GM21529 (cell line): ENCODE data around the gene ZNF277.

ENCODE experiments used
- ATAC-seq: cut with Tn5 transposase; IDR thresholded peaks from one replicate; pipeline ENCODE4 v1.9.1; 2021; ENCODE audit not compliant: unreplicated experiment

Gene ZNF277, protein sequence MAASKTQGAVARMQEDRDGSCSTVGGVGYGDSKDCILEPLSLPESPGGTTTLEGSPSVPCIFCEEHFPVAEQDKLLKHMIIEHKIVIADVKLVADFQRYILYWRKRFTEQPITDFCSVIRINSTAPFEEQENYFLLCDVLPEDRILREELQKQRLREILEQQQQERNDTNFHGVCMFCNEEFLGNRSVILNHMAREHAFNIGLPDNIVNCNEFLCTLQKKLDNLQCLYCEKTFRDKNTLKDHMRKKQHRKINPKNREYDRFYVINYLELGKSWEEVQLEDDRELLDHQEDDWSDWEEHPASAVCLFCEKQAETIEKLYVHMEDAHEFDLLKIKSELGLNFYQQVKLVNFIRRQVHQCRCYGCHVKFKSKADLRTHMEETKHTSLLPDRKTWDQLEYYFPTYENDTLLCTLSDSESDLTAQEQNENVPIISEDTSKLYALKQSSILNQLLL

DNA sequence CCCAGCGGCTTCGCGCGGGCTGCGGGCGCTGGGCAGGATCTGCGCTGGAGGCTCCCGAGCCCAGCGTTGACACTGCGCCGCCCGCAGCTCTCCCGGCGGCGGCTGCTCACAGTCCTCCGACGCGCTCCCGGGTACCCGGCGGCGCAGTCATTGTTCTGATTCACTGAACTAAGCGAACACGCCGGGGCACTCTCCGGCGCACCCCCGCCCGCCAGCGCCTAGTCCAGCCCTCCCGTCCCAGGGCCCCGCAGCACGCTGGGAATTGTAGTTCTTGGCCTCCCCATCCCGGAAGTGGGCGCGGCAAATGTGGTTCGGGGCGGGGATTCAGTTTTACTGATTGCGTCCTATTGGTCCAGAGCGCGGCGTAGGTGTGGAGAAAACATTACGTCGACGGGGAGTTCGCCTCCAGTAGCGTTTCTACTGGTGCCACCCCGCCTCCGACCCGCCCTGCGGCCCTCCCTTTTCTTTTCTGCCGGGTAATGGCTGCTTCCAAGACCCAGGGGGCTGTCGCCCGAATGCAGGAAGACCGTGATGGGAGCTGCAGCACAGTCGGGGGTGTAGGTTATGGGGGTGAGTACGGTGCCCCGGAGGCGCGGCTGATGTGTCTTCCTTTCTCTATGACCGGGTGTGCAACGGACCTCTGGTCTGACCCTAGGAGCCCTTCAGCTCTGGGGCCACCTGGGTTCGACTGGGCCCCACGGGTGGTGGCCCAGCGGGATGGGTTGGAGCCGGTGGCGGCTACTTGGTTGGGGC, at the start of gene ZNF277, which contains the start of gene DOCK4:
ZNF277 (plus strand) TSS at position 458 of the 753 bp plus-strand sequence; CDS start at position 480, 22 bp downstream.
DOCK4 (minus strand) TSS at position 162 of the 753 bp plus-strand sequence. CDS start 261 bp downstream, outside the sequence.
- ATAC-seq: peak; percentile 92

DNA sequence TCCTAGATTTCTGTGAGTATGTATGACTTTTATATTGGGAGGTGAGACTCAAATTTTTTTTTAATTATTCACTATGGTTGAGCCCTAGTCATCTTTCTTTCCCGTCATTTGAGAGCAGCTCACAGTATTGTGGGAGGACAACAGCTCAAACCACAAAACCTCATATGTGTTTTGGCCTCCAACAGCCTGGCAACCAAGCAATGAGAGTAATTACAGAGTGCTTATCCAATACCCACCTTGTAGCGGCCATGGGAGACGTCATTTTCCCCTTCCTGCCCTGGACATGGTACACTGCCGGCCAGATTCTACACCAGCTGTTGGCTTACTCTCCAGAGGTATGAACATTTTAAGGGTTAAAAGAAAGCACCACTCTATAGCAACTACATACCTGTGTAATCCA, 49.4 kb upstream of the ZNF277 start:
- ATAC-seq: no peak

DNA sequence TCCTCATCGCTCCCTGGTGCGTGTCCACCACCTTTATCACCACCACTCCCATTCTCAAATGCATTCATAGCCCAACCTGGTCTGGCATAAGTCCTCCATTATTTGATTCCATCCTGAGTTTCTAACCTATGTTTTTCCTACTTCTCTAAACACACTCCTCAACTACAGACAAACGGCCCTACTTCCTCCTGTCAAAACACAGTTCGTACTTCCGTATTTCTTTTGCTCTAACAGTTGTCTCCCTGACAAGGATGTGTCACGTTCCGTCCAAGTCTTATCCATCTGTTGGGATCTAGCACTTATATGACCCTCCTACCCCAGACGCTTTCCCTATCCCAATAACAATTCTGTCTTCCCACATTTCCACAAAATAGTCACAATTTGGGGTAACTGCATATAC, 47.1 kb upstream of the ZNF277 start:
- ATAC-seq: no peak

DNA sequence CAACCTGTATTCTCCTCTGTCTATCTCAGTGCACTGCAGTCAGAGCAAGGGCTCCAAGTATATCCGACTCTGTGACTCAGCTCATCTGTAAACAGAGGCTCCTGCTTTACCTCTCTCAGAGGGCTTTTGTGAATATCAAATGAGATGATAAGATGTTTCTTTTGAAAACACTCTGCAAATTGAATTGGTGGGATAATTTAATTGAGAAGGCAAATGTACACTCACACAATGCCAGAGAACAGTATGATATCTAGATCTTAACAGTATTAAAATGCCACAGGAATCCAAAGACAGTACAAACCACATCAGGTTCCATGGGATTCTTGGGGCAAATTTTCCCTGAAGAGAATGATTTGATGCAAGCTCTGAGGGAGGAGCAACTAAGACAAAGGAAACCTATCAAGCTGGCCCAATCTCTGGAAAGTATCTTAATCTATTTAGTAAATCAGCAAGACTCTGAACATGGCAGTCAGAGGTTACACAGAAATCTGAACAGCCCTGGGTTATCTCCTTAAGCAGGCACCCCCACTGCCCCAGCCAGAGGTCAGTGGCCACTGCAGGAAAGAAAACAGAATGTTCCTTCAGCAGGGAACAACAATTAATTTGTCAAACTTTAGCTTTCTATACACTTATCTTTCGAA, 46.2 kb upstream of the ZNF277 start:
- no peak for ATAC-seq

DNA sequence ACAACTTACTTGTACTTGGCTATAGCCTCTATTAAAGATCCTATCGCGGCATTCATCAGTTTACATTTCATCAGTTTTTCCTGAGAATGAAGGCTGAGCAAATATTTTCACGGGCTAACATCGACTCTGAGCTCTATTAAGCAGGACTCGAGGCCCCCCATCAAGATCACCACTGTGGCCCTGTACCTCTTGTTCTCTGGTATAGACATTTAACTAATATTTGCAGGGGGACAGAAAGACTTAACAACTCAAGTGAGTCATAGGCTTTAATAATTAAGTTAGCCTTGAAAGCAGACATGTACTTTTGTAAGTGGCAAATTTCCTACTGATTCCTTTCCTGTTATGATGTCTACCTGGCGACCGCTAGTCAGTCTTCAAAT, 45.7 kb upstream of the ZNF277 start:
- ATAC-seq: no peak

DNA sequence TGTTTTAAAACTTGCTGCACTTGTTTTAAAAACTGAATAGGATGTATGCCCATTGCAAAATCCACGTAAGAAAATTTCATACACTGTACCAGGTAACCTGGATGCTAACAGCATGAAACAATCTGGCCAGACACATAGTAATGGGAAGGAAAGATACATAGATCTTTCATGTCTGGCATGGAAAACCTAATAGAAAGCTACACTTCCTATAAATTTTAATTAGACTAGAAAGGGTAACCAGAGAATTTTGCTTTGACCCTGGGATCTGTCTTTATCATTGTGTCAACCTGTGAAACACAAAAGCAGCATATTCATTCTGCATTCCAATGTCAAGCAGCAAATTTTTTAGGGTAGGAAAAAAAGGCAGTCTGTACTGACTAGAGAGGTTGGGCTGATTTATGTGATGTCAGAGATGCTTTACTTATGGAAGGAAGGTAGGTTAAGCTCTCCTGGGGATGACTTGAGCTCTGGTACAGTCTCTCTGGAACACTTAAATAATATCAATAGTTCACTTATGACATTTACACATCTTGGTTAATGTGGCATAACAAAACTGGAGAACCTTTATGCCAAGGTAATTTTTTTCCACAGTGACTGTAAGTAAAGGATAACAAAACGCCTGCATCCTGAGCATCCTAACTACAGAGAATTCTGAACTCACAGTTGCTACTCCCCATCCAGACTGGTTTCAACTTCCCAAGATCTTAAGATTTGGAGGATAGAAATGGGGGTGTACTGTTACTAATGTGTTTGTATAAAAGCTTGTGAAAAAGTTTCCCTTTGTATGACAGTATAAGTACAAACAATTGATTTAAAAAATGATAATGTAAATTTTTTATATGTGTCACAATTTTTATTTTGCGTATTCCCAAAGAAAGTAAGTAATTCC, 45.0 kb upstream of the ZNF277 start:
- ATAC-seq: no peak

DNA sequence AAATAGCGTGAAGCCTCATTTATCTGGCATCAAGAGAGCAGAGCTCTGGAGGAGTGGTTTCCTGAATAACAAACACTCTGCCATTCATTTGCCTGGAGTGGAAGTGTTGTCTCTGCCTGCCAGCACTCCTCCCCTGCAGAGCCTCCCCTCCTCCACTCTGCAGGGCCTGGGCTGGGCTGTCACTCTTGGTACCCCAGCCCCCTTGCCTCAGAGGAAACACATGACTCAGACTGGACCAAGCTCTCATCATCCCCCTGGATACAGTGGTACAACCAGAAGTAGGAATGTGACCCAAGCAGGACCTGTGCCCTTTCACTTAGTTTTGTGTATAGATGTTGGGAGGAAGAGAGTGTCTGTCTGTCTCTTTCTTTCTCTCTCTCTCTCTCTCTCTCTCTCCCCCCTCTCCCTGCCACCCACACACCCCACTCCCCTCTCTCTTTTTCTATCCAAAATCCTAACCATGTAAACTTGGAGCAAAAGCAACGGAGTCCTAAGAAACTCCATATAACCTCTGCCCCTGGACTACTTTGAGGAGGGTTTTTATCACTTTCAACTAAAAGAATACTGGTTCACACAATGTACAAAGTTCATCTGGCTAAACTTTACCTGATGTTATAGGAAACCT, 44.2 kb upstream of the ZNF277 start:
- ATAC-seq: no peak

DNA sequence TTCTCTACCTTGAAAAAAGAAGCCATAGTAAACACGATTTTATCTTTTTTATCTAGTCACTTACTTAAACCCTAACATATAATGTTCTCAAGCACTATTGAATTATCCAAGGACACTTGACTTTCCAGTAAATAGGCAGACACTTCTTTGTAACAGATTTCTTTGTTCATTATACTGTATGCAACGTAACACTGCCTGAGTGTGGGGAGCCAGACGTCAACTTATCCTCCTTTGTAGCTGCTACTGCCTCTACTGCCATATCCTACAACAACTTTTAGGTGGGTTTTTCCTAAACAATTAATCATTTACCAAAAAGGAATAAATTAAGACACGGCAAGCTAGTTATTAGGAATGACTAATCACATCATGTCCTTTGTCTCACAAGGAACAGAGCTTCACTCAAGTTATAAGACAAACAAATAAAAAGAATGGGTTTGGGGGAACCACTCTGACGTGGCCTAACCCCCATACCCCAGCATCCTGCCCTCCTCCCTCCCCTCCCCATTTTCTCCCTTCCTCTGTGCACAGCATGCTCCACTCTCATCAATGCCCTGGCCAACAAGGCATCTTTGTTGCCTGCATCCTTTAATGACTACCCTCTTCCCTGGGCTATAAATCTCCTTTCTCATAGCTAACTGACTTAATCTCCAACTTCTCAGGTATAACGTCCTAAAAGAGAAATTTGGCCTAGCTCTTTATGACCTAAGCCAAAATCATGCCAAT, 43.5 kb upstream of the ZNF277 start:
- no peak for ATAC-seq

DNA sequence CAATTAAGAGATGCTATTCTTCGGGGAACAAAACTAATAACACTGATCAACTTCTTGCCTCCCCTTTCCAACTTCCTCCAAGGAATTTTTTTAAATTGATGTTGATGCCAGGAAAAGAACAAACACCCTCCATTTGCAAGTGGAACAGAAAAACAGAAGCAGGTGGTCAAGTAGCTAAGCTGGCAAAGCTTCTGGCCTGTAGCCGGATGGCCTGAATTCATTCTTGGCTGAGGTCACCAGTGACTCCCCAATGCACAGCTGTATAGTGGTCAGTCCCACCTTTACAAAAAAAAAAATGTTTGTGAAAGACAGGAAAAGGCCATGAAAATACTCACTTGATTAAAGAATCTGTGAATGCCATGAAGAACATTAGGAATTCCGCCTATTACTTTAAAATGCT, 39.3 kb upstream of the ZNF277 start:
- ATAC-seq: no peak

DNA sequence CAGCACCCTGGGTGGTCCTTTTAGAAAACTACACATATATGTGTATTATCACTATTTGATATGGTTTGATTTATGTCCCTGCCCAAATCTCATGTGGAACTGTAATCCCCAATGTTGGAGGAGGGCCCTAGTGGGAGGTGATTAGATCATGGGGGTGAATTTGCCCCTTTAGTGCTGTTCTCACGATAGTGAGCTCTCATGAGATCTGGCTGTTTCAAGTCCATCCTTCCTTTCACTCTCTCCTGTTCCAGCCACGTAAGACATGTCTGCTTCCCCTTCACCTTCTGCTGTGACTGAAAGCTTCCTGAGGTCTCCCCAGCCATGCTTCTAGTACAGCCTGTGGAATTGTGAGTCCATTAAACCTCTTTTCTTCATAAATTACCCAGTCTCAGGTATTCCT, 37.6 kb upstream of the ZNF277 start:
- ATAC-seq: no peak

DNA sequence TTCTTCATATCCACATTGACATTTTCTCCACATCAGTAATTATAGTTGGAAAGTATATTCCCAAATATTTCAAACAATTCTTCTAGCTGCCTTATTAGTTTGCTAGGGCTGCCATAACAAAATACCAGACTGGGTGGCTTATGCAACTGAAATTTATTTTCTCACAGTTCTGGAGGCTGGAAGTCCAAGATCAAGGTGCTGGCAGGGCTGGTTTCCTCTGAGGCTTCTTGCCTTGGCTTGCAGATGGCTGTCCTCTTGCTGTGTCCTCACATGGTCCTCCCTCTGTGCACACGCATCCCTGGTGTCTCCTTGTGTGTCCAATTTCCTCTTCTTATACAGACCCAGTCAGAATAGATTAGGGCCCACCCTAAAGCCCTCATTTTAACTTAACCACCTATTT, 34.8 kb upstream of the ZNF277 start:
- ATAC-seq: no peak

DNA sequence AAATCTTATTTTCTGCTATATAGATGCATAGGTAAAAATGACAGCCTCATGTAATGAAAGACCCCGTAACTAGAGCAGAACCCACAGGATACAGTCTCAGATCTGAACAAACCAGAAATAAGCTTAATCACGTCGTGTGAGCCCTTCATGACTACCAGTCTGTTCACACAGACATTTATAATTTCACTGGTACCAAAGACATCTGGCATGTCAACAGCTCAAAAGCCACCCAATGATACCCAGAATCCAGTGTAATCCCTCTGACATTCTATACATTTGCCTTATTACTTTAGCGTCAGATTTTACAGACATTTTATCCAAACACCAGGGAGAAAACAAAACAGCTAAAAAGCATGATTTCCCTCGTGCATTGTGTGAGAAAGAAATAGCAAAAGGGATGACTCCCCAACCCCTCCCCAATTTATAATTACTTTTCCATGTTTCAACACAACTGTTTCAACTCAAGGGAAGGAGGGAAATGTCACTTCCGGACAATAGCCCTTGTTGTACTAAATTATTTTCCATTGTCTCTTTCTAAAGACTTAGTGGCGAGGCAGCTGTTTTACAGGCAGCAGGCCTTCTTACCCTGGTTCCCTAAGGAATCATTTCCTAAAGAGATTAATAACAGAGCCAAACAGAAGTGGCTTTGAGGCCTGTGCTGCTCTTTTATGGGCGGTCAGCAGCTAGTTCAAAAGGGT, 33.5 kb upstream of the ZNF277 start:
- no peak for ATAC-seq

DNA sequence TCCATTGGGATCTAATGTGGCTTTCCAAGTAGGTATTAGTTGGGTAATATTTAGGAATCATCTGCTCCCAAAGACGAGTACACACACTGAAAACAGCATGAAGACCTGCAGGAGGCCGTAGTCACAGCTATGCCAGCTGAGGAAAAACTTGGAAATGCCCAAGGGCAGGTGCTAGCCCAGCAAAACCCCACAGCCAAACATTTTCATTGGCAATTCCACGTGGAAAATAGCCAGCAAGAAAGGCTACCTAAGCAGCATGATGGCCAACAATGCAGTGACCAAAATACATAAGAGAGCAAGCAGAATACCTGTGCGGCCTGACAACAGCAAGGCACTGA, 33.0 kb upstream of the ZNF277 start:
- no peak for ATAC-seq

DNA sequence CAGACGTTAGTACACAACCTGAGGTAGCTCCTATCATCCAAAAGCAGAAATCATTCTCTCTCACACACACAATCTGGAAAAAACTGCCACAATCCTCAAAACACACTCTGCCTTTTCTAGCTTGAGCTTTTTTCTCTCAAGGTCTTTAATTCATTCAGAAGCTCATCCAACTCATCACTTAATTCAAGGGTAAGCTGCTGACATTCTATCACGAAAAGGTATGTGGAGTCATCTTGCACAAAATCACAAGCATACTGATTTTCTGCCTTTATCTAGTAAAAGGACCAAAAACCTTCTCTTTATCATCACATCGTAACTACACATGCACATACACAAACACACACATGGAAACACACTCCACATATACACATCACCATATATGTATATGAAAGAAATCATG, 32.3 kb upstream of the ZNF277 start:
- no peak for ATAC-seq

DNA sequence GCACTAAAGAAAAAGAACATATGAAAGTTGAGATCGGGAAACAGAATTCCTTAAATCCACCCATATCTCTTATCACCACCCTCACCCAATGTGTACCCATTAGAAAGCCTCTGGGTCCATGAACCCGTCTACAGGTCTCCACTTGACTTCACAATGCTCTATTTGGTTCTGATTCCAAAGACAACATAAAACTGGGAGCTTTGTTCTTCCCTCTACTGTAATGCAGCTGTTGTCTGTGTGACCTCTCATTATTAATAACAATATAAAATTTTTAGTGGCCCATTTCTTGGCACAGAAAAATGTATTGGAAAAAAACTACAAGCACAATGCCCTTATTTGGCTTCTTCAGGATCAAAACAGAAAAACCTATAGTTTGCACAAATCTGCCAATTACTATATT, 30.3 kb upstream of the ZNF277 start:
- no peak for ATAC-seq

DNA sequence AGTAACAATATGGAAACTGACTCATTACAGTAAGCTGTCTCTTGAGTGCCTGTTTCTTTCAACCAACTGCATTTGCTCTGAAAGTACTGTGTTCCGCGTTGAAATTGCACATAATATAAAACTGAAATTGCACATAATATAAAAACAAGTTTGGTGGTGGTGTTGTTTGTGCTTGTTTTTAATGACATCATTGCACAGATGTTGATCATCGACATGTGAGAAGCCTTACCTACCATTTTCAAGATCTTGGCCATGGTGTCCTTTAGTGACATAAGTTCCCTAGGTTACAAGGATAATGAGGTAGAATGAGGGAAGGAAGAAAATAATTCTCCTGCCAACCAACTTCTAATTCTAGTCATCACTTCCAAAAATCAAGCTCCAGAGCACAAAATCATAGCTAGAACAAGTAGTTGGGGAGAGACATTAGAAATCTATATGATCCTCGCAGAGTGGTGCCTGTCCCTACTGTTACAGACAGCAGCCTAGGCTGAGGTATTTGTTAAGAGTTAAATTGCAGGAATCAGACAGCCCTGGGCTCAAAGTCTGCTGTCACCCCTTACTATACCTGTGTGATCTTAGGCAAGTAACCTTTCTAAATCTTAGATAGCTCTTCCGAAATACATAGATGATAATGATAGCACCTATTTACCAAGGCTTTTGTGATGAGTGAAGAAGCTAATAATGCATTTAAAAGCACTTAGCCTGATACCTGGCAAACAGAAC, 29.6 kb upstream of the ZNF277 start:
- no peak for ATAC-seq

DNA sequence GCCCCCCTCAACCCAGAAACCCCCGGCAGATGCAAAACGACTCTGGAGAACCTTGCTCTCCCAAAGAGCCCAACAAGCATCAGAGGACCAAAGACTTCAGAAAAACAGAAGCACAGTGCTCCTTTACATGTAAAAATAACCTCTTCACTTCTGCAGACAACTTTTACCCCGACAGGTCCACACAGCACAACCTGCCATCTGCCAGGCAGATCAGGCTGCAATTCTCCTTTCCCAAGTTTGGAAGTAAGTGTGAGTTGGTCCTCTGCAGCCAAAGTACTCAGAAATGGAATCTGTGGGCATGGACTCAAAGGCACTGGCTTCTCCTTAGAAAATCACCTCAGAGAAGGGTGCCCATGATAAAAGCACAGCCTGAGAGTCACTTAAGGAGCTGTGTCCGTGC, 26.3 kb upstream of the ZNF277 start:
- ATAC-seq: no peak

DNA sequence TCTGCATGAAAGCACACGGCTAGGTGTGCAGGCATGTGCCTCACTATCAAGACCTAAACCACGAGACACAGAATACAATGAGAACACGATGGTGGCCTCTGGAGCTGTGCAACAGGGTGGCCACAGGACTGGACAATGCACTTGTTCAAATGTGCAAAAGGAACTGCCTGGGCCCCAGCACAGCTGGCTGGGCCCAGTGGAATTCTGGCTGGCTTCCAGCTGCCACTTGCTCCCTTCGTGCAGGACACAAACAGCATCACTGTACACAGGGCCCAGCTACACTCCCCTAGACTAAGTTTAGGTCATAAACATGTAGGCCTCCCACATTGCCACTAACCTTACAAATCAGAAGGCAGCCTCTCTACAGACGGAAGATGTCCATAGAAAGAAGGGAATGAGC, 23.7 kb upstream of the ZNF277 start:
- ATAC-seq: no peak

DNA sequence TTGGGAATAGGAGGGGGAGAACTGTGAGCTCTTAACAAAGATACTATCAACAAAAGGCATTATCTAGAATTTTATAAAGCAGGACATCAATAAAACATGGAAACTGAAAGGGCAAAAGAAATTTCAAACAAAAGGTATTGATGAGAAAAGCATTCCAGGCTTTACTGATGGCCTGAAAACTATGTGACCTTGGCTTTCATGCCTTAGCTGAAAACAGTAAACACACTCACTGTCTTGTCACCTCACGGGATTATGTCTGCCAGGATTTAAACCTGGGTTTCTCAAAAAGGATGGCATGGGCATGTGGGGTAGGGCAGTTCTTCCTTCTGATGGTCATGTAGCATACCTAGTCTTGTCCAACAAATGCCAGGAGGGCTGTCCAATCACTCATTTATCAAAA, 23.2 kb upstream of the ZNF277 start:
- ATAC-seq: no peak
